ENCODE results near the gene PRKCB. TPM values are rescaled to one million over a fixed set of nuclear protein-coding genes. Genes with fewer than 3 reads are reported as not detected.

Gene PRKCB
- total RNA-seq, 1 experiment from 2014 or later = not detected

DNA sequence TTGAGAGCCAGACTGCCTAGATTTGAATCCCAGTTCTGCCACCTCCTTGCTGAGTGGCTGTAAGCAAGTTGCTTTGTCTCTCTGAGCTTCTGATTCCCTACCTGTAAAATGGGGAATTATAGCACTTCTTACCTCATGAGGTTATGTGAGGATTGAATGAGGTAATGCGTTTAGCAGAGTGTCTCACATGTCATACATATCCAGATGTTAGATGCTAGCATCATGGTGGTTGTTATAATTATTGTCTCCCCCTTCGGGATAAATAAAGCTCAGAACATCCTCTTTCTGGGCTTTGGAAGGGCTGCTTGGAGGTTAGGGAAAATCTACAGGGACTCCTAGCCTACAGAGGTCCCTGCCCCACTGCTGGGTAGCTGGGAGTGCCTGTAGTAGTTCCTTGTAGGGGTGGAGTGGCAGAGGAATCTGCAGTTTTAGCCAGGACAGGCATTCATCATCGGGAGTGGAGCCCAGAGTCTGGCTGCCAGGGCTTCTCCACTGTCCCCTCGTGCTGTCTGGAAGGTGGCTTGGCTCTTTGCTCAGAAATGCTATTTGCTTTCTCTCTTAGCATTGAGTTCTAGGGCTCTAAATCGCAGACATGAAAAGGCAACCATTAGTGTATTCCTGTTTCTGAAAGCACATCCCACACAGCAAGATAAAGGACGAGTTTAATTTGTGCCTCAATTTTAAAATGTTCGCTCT, 282.5 kb downstream of the PRKCB start:
- POLR2A ChIA-PET = no interaction called here
- H3K27me3 Mint-ChIP-seq (ENCODE audit: insufficient read depth, unreplicated experiment) = peaks cover 60% of the 10 kb centered on the region
- intact Hi-C loops (cut with micrococcal nuclease) = no loop called here

GRCh38 chr16:24119807-24120206, 284.0 kb downstream of the PRKCB start:
- H3K27ac Mint-ChIP-seq (ENCODE audit: low read depth, unreplicated experiment) = no peak overlapping the region
- POLR2A ChIA-PET = no interaction called here

More for the DNA sequence above, 282.5 kb downstream of the PRKCB start:
- H3K27ac Mint-ChIP-seq (ENCODE audit: low read depth, unreplicated experiment) = no peak overlapping the region
- H3K4me1 Mint-ChIP-seq (ENCODE audit: insufficient read depth, unreplicated experiment) = no peaks in the 10 kb centered on the region
- H3K9me3 Mint-ChIP-seq (ENCODE audit: unreplicated experiment) = no peaks in the 10 kb centered on the region
- BruUV-seq (replicated peaks) = no TSS peak
- DNase-seq (ENCODE audit: unreplicated experiment) = no peak
- CTCF ChIA-PET = interaction anchor here (0.5 to 0.9 kb wide), 2 partner anchors 9 to 30 kb away, joined by 3 to 4 read pairs; no protein-coding TSS in a partner anchor
- TF ChIP-seq CTCF (IDR thresholded peaks at IDR 0.05; ENCODE audit: unreplicated experiment) = no peak
- H3K4me3 Mint-ChIP-seq (ENCODE audit: unreplicated experiment) = no peak overlapping the region
- H3K36me3 Mint-ChIP-seq (ENCODE audit: insufficient read depth, unreplicated experiment) = no peaks in the 10 kb centered on the region

GRCh38 chr16:24123275-24123674, 287.5 kb downstream of the PRKCB start:
- intact Hi-C loops (cut with micrococcal nuclease) = no loop called here
- Mint-ChIP-seq H3K27me3 (ENCODE audit: insufficient read depth, unreplicated experiment) (peaks cover 40% of the 10 kb centered on the region), H3K9me3 (ENCODE audit: unreplicated experiment) (no peaks in the 10 kb centered on the region), H3K4me1 (ENCODE audit: insufficient read depth, unreplicated experiment) (no peaks in the 10 kb centered on the region), H3K4me3 (ENCODE audit: unreplicated experiment) (no peak overlapping the region), H3K36me3 (ENCODE audit: insufficient read depth, unreplicated experiment) (no peaks in the 10 kb centered on the region), H3K27ac (ENCODE audit: low read depth, unreplicated experiment) (no peak overlapping the region)
- CTCF ChIA-PET = interaction anchor here (0.6 kb wide), 1 partner anchor 363 kb away, joined by 5 read pairs; no protein-coding TSS in a partner anchor
- BruUV-seq (replicated peaks) = no TSS peak
- POLR2A ChIA-PET = no interaction called here
- TF ChIP-seq CTCF (IDR thresholded peaks at IDR 0.05; ENCODE audit: unreplicated experiment) = no peak
- no peak for DNase-seq (ENCODE audit: unreplicated experiment)

More at GRCh38 chr16:24119807-24120206, 284.0 kb downstream of the PRKCB start:
- H3K36me3 Mint-ChIP-seq (ENCODE audit: insufficient read depth, unreplicated experiment) = no peaks in the 10 kb centered on the region
- no TSS peak for BruUV-seq (replicated peaks)
- CTCF ChIA-PET = no interaction called here
- H3K4me1 Mint-ChIP-seq (ENCODE audit: insufficient read depth, unreplicated experiment) = no peaks in the 10 kb centered on the region
- intact Hi-C loops (cut with micrococcal nuclease) = no loop called here
- H3K4me3 Mint-ChIP-seq (ENCODE audit: unreplicated experiment) = no peak overlapping the region
- DNase-seq (ENCODE audit: unreplicated experiment) = no peak
- H3K9me3 Mint-ChIP-seq (ENCODE audit: unreplicated experiment) = no peaks in the 10 kb centered on the region
- H3K27me3 Mint-ChIP-seq (ENCODE audit: insufficient read depth, unreplicated experiment) = peaks cover 54% of the 10 kb centered on the region
- no peak for TF ChIP-seq CTCF (IDR thresholded peaks at IDR 0.05; ENCODE audit: unreplicated experiment)

DNA sequence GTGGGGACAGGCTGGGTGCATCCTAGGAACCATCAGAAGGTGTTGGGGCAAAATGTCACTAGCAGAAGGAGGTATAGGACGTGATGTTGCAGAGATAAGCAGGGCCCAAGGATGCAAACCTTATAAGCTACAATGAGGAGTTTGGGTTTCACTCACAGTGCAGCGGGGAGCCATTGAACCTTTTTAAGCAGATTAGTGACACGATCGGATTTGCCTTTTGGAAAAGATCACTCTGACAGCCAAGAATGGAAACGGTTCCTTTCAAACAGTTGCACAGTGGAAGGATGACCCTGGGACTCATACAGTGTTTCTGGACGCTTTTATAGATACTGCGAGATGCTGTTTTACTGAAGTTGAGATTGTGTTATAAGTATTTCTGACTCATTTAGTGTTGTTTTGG, 288.5 kb downstream of the PRKCB start:
- H3K4me1 Mint-ChIP-seq (ENCODE audit: insufficient read depth, unreplicated experiment) = no peaks in the 10 kb centered on the region
- no peaks in the 10 kb centered on the region for H3K36me3 Mint-ChIP-seq (ENCODE audit: insufficient read depth, unreplicated experiment)
- POLR2A ChIA-PET = no interaction called here
- TF ChIP-seq CTCF (IDR thresholded peaks at IDR 0.05; ENCODE audit: unreplicated experiment) = no peak
- no peaks in the 10 kb centered on the region for H3K9me3 Mint-ChIP-seq (ENCODE audit: unreplicated experiment)
- no peak for DNase-seq (ENCODE audit: unreplicated experiment)
- H3K27me3 Mint-ChIP-seq (ENCODE audit: insufficient read depth, unreplicated experiment) = peaks cover 34% of the 10 kb centered on the region
- no TSS peak for BruUV-seq (replicated peaks)
- CTCF ChIA-PET = no interaction called here
- no peak overlapping the region for H3K27ac Mint-ChIP-seq (ENCODE audit: low read depth, unreplicated experiment)
- intact Hi-C loops (cut with micrococcal nuclease) = no loop called here
- H3K4me3 Mint-ChIP-seq (ENCODE audit: unreplicated experiment) = no peak overlapping the region
